GM18517 (cell line): ENCODE measurements around the gene RBBP8NL.

Source experiments
- ATAC-seq: cut with Tn5 transposase; IDR thresholded peaks from one replicate; pipeline ENCODE4 v1.9.1; 2021; ENCODE audit warnings: mild to moderate bottlenecking, moderate library complexity; ENCODE audit not compliant: unreplicated experiment

Gene RBBP8NL

GRCh38 chr20:62461834-62462233, 34.5 kb upstream of the RBBP8NL start:
- no peak for ATAC-seq

GRCh38 chr20:62461157-62461556, 33.8 kb upstream of the RBBP8NL start:
- no peak for ATAC-seq

GRCh38 chr20:62460678-62461077, 33.3 kb upstream of the RBBP8NL start:
- no peak for ATAC-seq

GRCh38 chr20:62459488-62459887, 32.1 kb upstream of the RBBP8NL start:
- ATAC-seq = no peak

GRCh38 chr20:62458275-62459251, 31.2 kb upstream of the RBBP8NL start:
- ATAC-seq = no peak

- ATAC-seq = no peak
These were observed 30.5 kb upstream of the RBBP8NL start for GRCh38 chr20:62457831-62458230.

GRCh38 chr20:62457098-62457497, 29.8 kb upstream of the RBBP8NL start:
- ATAC-seq = no peak

- ATAC-seq = no peak
These were observed 28.6 kb upstream of the RBBP8NL start for GRCh38 chr20:62455929-62456328.

GRCh38 chr20:62454904-62455636, 27.7 kb upstream of the RBBP8NL start:
- no peak for ATAC-seq

GRCh38 chr20:62453186-62453808, 26.0 kb upstream of the RBBP8NL start:
- no peak for ATAC-seq

- ATAC-seq = no peak
These were observed 25.2 kb upstream of the RBBP8NL start for GRCh38 chr20:62452475-62453095.

GRCh38 chr20:62451970-62452369, 24.6 kb upstream of the RBBP8NL start:
- no peak for ATAC-seq

GRCh38 chr20:62451156-62451767, 23.9 kb upstream of the RBBP8NL start:
- ATAC-seq = no peak

- ATAC-seq = no peak
These were observed 22.8 kb upstream of the RBBP8NL start for GRCh38 chr20:62449951-62450691.

GRCh38 chr20:62448788-62449187, 21.4 kb upstream of the RBBP8NL start:
- no peak for ATAC-seq

GRCh38 chr20:62448038-62448437, 20.7 kb upstream of the RBBP8NL start:
- ATAC-seq = no peak

GRCh38 chr20:62446888-62447869, 19.8 kb upstream of the RBBP8NL start:
- ATAC-seq = no peak

GRCh38 chr20:62446481-62446880, 19.1 kb upstream of the RBBP8NL start:
- no peak for ATAC-seq
